Measurements from ENCODE around the gene COL6A6.

- no peak for TF ChIP-seq CTCF (IDR thresholded peaks at IDR 0.05; ENCODE audit: low read length)
- no peak for TF ChIP-seq EZH2 (IDR thresholded peaks at IDR 0.05; ENCODE audit: borderline replicate concordance, low read length)
Observed at GRCh38 chr3:130470126-130470525, 46.9 kb upstream of the COL6A6 start.
